Erythroblast (primary cell): ENCODE measurements around the gene ATF7IP2.

Experiments used
- GATA1 ChIP-seq: IDR thresholded peaks from 2 replicates; pipeline ENCODE4 v1.6.1; 2011; ENCODE audit warnings: low read depth, mild to moderate bottlenecking, control low read depth, low read length, moderate library complexity
- POLR2A ChIP-seq: IDR thresholded peaks from 2 replicates; pipeline ENCODE4 v1.6.1; 2011; ENCODE audit warnings: mild to moderate bottlenecking, low read length

- TF ChIP-seq POLR2A (no peak), GATA1 (no peak)
Observed at GRCh38 chr16:10466313-10466712, 80.5 kb downstream of the ATF7IP2 start.
